SIG-M5 treated with dmso at 0.1 percent for 504 hours (cell line): ENCODE data around the gene DUSP8.
"Not testable (repeated sequence)": the region's sequence is repeated elsewhere in the genome, so short reads cannot be mapped to it uniquely, and the experiment has no call there.

Experiments
- DNase-seq: peaks from one replicate; lab custom pipeline; 2025; ENCODE audit not compliant: unreplicated experiment; lab: John Stamatoyannopoulos, UW

The DUSP8 gene

DNA sequence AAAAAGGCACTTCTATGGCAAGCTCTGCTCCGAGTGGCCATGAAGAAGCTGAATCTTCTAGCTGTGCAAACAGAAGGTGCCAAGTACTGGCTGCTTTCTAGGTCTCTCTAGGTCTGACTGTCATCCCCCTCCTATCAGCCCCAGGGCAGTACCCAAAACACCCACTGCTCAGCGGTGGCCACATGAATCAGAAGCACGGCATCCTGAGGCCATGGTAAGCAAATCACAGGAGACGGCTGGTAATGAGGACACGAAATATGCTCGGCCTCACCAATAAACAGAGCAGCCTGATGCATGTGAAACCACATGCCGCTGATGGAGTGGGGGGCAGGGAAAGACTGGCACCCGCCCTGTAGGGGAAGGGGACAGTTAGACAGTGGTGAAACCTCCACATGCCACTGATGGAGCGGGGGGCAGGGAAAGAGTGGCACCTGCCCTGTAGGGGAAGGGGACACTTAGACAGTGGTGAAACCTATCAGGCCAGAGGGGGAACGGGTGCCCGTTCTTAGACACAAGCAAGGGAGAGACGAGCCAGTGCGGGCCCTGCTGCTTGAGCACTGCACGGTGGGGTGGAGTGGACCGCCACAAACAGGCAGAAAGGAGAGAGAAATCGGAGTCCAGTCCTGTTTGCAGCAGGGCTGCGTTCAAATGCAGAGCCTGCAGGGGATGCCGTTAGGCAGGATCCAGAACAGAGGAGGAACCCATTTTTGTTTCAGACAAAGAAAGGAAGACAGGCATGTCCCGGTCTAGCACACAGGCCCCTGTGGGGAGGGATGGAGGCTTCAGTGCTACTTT, 55.6 kb downstream of the DUSP8 start:
- no peak for DNase-seq

DNA sequence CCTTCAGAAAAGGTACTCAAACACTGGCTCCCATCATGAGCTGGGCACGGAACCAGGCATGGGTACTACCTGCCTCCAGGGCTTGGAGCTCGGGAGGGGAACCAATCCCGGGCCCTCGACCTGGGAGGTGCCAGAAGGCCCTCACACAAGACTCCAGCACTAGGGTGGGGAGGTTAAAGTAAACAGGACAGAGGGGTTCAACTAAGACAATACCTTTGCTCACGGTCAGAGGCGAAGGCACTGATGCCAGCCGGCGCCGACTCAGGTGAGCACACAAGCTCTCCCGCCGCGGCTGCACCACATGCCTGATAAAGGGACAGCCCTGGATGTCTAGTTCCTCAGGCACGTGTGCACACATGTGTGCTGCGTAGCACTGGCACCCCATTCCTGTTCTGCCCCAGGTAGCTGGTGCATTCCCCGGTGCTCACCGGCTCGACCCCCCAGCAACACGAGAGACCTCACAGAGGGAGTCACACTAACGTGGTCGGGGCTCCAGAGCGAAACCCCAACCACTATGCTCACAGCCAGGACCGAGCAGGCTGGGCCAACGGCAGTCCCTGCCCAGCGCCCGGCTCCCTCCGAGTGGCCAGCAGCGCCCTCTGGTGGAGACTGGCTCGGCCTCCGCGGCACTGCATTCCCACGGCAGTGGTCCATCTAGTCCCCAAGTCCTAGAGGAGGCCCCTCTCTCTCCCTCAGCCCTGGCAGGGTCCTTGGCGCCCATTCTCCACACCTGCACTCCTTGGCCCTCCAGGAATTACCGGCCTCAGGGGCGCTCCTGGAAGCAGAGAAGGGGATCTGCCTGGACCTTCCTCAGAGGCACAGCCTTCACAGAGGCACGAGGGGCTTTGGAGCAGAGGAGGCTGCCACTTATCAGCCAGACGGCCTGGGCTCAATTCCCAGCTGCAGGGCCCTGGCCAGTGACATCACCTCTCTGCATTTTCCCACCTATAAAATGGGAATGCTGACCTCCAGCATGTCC, 56.7 kb downstream of the DUSP8 start:
- no peak for DNase-seq

- no peak for DNase-seq
Measured at GRCh38 chr11:1514336-1515061, 57.6 kb downstream of the DUSP8 start.

DNA sequence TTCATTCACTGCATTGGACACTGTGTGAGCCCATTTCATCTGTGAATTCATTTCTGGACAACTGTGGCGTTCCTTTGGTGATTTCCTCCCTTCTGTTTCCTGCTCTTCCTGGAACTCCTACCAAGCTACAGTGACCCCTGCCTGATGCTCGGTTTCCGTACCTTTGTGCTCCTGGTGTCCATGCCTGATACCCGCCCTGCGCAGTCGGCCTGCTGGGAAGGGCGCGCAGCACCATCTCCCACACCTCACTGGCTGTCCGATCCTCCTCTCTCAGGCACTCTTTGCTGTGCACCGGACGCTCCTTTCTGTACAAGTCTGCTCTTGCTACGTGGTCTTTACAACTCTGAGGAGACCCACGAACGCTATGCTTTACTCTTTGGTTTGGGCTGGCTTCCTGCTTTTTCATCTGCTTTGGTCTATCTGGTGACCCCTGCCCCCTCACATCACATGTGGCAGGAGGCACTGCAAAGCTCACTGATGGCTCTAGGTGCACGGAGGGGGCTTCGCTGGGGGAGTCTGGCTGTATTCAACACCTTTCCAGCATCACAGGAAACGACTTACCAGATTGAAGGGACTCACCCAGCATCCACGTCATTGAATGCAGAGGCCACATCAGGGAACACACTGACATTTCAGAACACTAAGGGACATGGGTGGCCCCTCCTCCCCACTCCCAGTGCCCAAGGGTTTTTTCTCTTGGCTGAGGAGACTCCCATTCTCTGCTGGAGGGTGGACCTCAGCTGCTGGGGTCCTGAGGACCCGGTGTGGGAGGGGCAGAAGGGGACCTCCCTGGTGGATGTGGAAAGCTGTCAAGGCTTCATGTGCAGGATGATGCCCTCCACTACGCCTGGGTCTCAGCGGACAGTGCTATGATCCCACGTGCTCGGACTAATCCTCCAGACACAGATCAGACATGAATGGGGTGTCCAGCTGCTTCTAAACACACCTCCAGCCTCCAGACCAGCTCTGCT, 58.5 kb downstream of the DUSP8 start:
- DNase-seq = no peak

GRCh38 chr11:1512531-1513258, 59.4 kb downstream of the DUSP8 start:
- DNase-seq = not testable (repeated sequence)

DNA sequence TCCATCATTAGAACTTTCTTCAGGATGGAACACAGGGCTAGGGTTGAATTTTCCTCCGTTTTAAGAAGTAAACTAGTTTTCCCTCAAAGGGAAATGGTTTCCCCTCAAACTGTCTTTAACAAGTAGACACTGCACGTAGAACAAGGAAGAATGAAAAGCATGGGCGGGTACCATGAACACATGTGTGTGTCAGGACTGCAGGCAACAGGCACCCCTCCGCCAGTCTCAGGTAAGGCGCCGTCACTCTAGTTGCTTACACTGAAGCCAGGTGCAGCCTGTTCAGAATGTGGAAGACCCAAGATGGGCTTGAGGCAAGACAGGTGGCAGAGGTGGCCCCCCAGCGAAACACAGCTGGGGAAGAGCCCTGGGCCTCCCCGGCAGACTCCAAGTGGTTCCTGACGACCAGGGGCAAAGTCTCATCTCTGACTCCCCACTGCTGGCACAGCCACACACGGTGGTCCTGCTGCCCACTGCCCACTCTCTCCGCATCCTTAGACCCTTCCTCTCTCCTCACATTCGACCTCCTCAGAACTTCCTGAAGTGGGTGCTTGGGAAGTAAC, 60.1 kb downstream of the DUSP8 start:
- no peak for DNase-seq

DNA sequence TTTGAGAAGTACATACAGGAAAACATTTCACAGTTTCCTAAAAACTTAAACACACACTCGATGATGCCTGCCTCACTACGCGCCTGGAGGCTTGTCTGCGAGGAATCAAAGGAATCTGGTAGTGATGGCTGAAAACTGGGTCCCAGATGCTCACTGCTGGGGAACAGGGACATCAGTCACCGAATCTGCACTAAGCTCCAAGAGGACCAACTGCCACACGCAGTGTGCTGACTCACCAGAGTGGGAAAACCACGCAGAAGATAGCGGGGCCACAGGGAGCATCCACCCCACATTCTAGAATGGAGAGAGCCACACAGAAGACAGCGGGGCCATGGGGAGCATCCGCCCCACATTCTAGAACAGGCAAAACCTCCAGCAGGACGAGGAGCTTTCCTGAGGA, 61.1 kb downstream of the DUSP8 start:
- DNase-seq = no peak

- DNase-seq = not testable (repeated sequence)
Measured at GRCh38 chr11:1510351-1510750, 61.7 kb downstream of the DUSP8 start.

DNA sequence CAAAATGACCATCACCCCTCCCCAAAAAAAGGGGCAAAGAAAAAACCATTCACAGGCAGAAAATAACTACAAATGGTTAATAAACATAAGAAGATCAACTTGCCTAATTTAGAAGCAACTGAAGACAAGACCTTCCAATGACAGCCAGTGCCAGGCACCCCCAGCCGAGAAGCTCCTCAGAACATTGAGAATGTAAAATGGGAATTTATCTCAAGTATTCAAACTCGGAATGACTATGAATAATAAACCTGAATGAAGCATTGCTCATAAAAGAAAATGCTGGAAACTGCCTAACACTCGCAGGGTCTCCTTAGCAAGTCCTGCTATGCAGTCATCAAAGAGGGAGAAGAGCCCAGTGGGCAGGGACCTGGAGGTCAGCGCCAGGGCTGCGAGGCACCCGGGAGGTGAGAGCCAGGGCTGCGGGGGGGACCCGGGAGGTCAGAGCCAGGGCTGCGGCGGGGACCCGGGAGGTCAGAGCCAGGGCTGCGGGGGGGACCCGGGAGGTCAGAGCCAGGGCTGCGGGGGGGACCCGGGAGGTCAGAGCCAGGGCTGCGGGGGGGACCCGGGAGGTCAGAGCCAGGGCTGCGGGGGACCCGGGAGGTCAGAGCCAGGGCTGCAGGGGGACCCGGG, 62.3 kb downstream of the DUSP8 start:
- DNase-seq = no peak

- DNase-seq = no peak
Measured at GRCh38 chr11:1508986-1509385, 63.1 kb downstream of the DUSP8 start.

- no peak for DNase-seq
Measured at GRCh38 chr11:1508491-1508891, 63.6 kb downstream of the DUSP8 start.

- DNase-seq = no peak
Measured at GRCh38 chr11:1507381-1508140, 64.5 kb downstream of the DUSP8 start.

- no peak for DNase-seq
Measured at GRCh38 chr11:1506981-1507380, 65.1 kb downstream of the DUSP8 start.

GRCh38 chr11:1505480-1505879, 66.6 kb downstream of the DUSP8 start:
- no peak for DNase-seq

DNA sequence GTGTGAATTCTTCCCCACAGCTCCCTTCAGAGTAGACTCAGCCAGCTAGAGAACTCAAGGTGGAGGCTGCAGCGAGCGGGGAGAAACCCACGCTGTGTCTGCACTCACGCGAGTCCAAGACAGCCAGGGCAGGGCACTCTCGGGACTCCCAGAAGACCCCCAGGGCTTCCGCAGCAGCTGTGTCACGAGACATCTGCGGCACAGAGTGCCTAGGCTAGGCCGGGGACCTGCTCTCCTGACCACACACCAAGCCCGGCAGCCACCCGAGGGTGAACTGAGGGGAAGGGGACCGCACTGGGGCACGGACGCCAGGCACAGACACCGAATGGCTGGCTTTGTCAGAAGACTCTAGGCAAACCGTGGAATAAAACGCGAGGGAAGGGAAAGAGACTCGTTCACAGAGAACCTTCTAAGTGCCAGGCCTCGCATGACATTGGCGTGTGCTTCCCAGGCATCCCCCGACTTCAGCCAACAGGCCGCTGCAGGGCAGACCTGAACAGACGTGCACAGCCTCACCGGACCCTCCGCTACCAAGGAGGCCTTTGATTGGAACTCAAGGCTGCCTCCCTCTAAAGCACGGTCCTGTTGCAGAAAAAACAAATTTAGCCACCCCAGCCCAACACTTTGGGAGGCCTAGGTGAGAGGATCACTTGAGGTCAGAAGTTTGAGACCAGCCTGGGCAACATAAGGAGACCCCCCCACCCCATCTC, 67.3 kb downstream of the DUSP8 start:
- no peak for DNase-seq

GRCh38 chr11:1504138-1504537, 67.9 kb downstream of the DUSP8 start:
- DNase-seq = no peak
